Retinal pigment epithelial cell (primary cell): ENCODE measurements around the gene DNAJC16.

ENCODE experiments used
- DNase-seq: peaks from one replicate; pipeline ENCODE4 v3.0.0-alpha.2; 2010; ENCODE audit warnings: low read depth
- H3K4me3 ChIP-seq: 2 replicates; pipeline ENCODE4 v1.5.1; 2011; ENCODE audit warnings: mild to moderate bottlenecking, low read length, control low read depth, moderate library complexity
- TF ChIP-seq, protein P1 (sequence below): conservative IDR thresholded peaks from 2 replicates; pipeline ENCODE4 v1.5.1; 2011; ENCODE audit warnings: low read depth, low read length, control low read depth, inconsistent platforms

Gene DNAJC16

GRCh38 chr1:15559189-15559810, 32.7 kb downstream of the DNAJC16 start:
- no peak for DNase-seq
- TF ChIP-seq, protein P1, sequence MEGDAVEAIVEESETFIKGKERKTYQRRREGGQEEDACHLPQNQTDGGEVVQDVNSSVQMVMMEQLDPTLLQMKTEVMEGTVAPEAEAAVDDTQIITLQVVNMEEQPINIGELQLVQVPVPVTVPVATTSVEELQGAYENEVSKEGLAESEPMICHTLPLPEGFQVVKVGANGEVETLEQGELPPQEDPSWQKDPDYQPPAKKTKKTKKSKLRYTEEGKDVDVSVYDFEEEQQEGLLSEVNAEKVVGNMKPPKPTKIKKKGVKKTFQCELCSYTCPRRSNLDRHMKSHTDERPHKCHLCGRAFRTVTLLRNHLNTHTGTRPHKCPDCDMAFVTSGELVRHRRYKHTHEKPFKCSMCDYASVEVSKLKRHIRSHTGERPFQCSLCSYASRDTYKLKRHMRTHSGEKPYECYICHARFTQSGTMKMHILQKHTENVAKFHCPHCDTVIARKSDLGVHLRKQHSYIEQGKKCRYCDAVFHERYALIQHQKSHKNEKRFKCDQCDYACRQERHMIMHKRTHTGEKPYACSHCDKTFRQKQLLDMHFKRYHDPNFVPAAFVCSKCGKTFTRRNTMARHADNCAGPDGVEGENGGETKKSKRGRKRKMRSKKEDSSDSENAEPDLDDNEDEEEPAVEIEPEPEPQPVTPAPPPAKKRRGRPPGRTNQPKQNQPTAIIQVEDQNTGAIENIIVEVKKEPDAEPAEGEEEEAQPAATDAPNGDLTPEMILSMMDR = no peak
- no peak overlapping the region for H3K4me3 ChIP-seq

- no peak for DNase-seq
- no peak overlapping the region for H3K4me3 ChIP-seq
- TF ChIP-seq, protein P1 = no peak
Observed at GRCh38 chr1:15568387-15569073, 41.9 kb downstream of the DNAJC16 start.

DNA sequence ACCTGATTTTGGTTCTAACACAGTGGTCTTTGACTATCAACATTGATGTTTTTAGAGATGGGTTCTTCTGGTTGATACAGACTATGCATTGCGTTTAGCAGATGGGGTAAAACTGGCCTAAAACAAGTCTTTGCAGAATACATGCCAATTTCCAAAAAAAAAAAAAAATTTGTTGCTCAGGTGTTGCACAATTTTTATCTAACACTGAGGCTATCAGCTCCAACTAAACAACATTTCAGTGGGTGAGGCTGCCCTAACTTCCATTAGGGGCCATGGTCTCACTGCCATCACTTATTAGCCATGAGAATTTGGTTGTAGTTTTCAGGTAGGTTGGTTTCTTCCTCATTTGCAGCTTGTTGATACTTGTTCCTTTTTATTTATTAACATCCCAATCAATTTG, 44.2 kb downstream of the DNAJC16 start:
- TF ChIP-seq, protein P1 = no peak
- H3K4me3 ChIP-seq = no peak overlapping the region
- no peak for DNase-seq

- TF ChIP-seq, protein P1 = no peak
- no peak overlapping the region for H3K4me3 ChIP-seq
- no peak for DNase-seq
Observed at GRCh38 chr1:15571266-15571665, 44.6 kb downstream of the DNAJC16 start.

GRCh38 chr1:15573477-15573876, 46.8 kb downstream of the DNAJC16 start:
- TF ChIP-seq, protein P1 = no peak
- peak; percentile 46 for DNase-seq
- no peak overlapping the region for H3K4me3 ChIP-seq

DNA sequence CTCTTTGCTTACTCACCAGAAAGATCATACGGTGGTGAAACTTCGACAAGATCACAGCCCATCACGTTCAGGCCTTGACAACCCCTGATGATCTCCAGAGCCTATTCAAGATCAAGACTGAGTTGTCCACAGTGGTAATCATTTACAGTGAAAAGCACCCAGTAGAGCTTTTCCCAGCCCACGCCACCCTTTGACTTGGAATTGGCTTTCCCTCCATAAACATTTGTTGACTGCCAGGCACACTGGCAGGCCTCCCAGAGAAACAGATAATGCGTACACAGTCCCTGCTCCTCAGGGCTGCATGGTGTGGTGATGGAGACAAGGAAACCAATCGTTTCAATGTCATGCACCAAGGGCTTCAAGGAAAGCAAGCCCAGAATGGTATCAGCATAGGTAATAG, 48.1 kb downstream of the DNAJC16 start:
- TF ChIP-seq, protein P1 = no peak
- no peak for DNase-seq
- no peak overlapping the region for H3K4me3 ChIP-seq
